ENCODE data around the gene DYNLT1. TPM values are rescaled to one million over a fixed set of nuclear protein-coding genes. Genes with fewer than 3 reads are reported as not detected.

DYNLT1 gene
- polyA plus RNA-seq, 2 donors = 168 to 183 TPM

DNA sequence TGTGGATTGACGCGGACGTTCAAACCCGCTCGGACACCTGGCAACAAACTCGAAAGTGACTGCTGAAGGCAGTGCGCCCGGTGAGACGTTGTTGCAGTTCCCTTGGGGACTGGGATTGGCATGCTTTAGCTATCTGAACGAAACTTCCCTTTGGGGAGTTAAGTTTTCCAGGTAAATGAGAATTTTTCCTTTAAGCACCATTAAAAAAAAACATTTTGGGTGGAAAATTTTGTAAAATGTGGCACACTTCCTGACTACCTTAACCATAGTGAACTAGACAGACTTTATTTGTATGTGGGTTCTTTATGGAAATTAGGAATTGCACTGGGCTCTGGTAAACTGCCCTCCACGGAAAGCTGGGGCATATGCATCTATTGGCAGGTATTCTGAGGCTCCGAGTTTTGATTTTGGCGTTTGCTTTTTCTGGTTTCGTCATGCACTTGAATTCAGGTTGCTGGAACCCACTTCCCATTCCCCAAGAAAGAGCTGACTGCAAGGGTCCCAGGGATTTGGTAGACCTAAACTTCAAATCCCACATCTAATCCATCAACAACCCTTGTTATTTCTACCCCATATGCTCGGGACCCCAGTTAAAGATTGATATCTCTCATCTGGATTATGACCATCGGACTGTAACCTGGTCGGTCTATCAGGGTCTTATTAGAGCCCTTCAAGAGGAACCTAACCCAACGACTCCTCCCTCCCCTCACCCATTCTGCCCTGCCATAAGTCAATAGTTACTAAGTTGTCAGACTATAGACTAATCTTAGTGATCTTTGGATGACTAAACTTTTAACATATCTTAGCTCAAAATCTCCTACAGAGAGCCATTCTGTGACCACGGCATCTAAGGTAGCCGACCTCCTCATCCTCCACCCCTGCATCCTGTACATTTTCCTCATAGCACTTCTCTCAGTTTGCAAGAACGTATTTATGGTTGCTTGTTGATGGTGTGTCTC is 800 bp upstream of the DYNLT1 start:
- H3K27ac ChIP-seq (ENCODE audit: low read depth in 2 of 2, low read length in 1 of 2) = peak overlapping the region; percentile 84 to 97
- H3K36me3 ChIP-seq (ENCODE audit: control insufficient read depth in 2 of 2, insufficient read depth in 2 of 2, low read length in 1 of 2) = peaks cover 0 to 4% of the 10 kb centered on the region in 2 donors
- WGBS, 2 donors = 29% methylated on average over 21 of the region's 21 CpGs
- H3K27me3 ChIP-seq (ENCODE audit: control insufficient read depth in 1 of 2, insufficient read depth in 2 of 2, low read length in 2 of 2) = no peaks in the 10 kb centered on the region
- H3K4me3 ChIP-seq (ENCODE audit: low read depth in 1 of 2, low read length in 2 of 2) = peak overlapping the region; percentile 71 to 99
- H3K9me3 ChIP-seq (ENCODE audit: control insufficient read depth in 2 of 2, insufficient read depth in 1 of 2, low read depth in 1 of 2, low read length in 1 of 2) = no peaks in the 10 kb centered on the region
- H3K4me1 ChIP-seq (ENCODE audit: control insufficient read depth in 2 of 2, insufficient read depth in 2 of 2, low read length in 1 of 2) = peaks cover 0 to 2% of the 10 kb centered on the region in 2 donors

DNA sequence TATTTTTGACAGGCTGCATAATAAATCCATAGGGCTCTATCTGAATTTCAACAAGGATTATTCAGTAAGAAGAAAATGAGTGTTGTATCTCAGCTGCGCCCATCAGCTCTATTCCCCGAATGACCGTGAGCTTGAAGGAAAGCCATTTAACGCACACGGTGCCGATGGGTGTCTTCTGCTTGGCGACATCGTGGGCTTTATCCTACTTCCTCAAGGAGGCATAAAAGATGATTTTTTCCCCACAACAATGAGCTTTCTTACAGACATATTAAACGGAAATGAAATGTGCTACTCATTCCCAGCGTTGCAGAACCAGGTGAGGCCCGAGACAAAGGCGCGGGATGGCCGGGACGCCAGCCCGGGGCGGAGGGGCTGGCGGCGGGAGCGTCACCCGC is 710 bp downstream of the DYNLT1 start:
- Histone ChIP-seq H3K27me3 (ENCODE audit: control insufficient read depth in 1 of 2, insufficient read depth in 2 of 2, low read length in 2 of 2) (no peaks in the 10 kb centered on the region), H3K4me3 (ENCODE audit: low read depth in 1 of 2, low read length in 2 of 2) (peak overlapping the region; percentile 71 to 99), H3K36me3 (ENCODE audit: control insufficient read depth in 2 of 2, insufficient read depth in 2 of 2, low read length in 1 of 2) (peaks cover 0 to 7% of the 10 kb centered on the region in 2 donors), H3K27ac (ENCODE audit: low read depth in 2 of 2, low read length in 1 of 2) (peak overlapping the region; percentile 97 to 99), H3K9me3 (ENCODE audit: control insufficient read depth in 2 of 2, insufficient read depth in 1 of 2, low read depth in 1 of 2, low read length in 1 of 2) (no peaks in the 10 kb centered on the region), H3K4me1 (ENCODE audit: control insufficient read depth in 2 of 2, insufficient read depth in 2 of 2, low read length in 1 of 2) (peaks cover 0 to 2% of the 10 kb centered on the region in 2 donors)
- 1% methylated on average over 21 of the region's 21 CpGs for WGBS, 2 donors

DNA sequence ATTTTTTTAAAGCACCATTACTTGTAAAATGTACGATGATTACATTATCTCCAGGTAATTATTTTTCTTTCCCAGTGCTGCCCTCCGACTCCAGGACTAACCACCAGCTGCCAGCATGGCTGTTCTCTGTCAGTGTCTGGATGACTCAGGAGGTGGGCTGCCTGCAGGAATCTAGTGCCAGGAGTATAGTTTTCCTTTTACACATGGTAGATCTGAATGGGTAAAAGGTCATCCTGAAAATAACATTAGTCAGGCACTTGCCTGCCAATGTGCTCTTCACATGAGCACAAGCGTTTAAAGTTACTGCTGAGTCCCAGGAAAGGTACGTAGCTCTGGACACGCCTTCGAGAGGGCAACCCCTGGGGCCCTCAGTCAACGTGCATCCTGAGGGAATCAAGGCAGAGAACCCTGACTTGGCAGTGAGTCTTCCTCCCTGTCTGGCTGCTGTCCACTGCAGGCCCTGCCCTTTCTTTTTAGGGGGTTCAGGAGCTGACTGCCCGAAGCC is 2.4 kb downstream of the DYNLT1 start:
- no peaks in the 10 kb centered on the region for H3K9me3 ChIP-seq (ENCODE audit: control insufficient read depth in 2 of 2, insufficient read depth in 1 of 2, low read depth in 1 of 2, low read length in 1 of 2)
- H3K27ac ChIP-seq (ENCODE audit: low read depth in 2 of 2, low read length in 1 of 2) = peak overlapping the region; percentile 77 to 83
- peak overlapping the region in 1 of 2 donors; percentile 12 for H3K4me3 ChIP-seq (ENCODE audit: low read depth in 1 of 2, low read length in 2 of 2)
- peaks cover 0 to 2% of the 10 kb centered on the region in 2 donors for H3K4me1 ChIP-seq (ENCODE audit: control insufficient read depth in 2 of 2, insufficient read depth in 2 of 2, low read length in 1 of 2)
- 36 to 37% methylated on average over 8 of the region's 8 CpGs for WGBS, 2 donors
- peaks cover 0 to 11% of the 10 kb centered on the region in 2 donors for H3K36me3 ChIP-seq (ENCODE audit: control insufficient read depth in 2 of 2, insufficient read depth in 2 of 2, low read length in 1 of 2)
- no peaks in the 10 kb centered on the region for H3K27me3 ChIP-seq (ENCODE audit: control insufficient read depth in 1 of 2, insufficient read depth in 2 of 2, low read length in 2 of 2)

DNA sequence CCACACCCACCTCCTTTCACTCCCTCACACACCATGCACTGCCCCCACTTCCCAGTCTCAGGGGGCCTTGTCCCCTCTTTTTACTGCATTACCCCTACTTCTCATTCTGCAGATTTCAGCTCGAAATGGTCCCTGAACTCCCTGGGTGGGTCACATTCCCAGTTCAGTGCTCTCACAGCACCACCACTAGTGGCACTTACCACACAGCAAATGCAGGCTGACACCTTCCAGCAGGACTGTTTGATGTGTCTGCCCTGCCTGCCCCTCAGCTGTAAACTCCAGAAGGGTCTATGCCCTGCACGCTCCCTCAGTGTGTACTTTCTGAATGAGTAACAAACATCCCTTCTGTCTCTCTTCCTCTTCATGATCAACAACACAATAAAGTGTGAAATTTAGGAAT is 4.0 kb downstream of the DYNLT1 start:
- Histone ChIP-seq H3K27me3 (ENCODE audit: control insufficient read depth in 1 of 2, insufficient read depth in 2 of 2, low read length in 2 of 2) (no peaks in the 10 kb centered on the region), H3K9me3 (ENCODE audit: control insufficient read depth in 2 of 2, insufficient read depth in 1 of 2, low read depth in 1 of 2, low read length in 1 of 2) (no peaks in the 10 kb centered on the region), H3K27ac (ENCODE audit: low read depth in 2 of 2, low read length in 1 of 2) (no peak overlapping the region), H3K4me1 (ENCODE audit: control insufficient read depth in 2 of 2, insufficient read depth in 2 of 2, low read length in 1 of 2) (peaks cover 0 to 2% of the 10 kb centered on the region in 2 donors), H3K36me3 (ENCODE audit: control insufficient read depth in 2 of 2, insufficient read depth in 2 of 2, low read length in 1 of 2) (peaks cover 0 to 16% of the 10 kb centered on the region in 2 donors), H3K4me3 (ENCODE audit: low read depth in 1 of 2, low read length in 2 of 2) (no peak overlapping the region)
- WGBS, 2 donors = 88 to 91% methylated on average over 2 of the region's 2 CpGs

DNA sequence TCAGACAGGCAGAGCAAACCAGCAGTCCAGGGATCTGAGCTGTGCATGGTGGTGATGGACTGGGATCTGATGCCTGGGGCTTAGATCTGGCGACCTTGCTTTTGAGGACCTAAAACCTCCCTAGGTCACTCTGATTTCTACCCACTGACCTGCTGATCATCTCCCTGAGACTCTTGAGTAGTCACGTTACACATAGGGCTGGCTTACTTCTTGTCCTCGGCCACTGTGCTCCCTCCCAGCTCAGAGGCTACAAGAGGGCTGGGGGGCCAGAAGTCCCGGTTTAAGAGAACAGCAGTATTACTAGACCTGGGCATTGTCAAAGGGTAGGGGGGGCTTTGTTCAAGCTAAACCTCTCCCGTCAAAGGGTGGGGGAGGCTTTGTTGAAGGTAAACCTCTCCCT is 5.5 kb downstream of the DYNLT1 start:
- H3K4me3 ChIP-seq (ENCODE audit: low read depth in 1 of 2, low read length in 2 of 2) = no peak overlapping the region
- H3K27ac ChIP-seq (ENCODE audit: low read depth in 2 of 2, low read length in 1 of 2) = no peak overlapping the region
- peaks cover 0 to 16% of the 10 kb centered on the region in 2 donors for H3K36me3 ChIP-seq (ENCODE audit: control insufficient read depth in 2 of 2, insufficient read depth in 2 of 2, low read length in 1 of 2)
- H3K27me3 ChIP-seq (ENCODE audit: control insufficient read depth in 1 of 2, insufficient read depth in 2 of 2, low read length in 2 of 2) = no peaks in the 10 kb centered on the region
- H3K4me1 ChIP-seq (ENCODE audit: control insufficient read depth in 2 of 2, insufficient read depth in 2 of 2, low read length in 1 of 2) = peaks cover 0 to 2% of the 10 kb centered on the region in 2 donors
- no peaks in the 10 kb centered on the region for H3K9me3 ChIP-seq (ENCODE audit: control insufficient read depth in 2 of 2, insufficient read depth in 1 of 2, low read depth in 1 of 2, low read length in 1 of 2)
- WGBS, 2 donors = 88% methylated on average over 5 of the region's 5 CpGs

DNA sequence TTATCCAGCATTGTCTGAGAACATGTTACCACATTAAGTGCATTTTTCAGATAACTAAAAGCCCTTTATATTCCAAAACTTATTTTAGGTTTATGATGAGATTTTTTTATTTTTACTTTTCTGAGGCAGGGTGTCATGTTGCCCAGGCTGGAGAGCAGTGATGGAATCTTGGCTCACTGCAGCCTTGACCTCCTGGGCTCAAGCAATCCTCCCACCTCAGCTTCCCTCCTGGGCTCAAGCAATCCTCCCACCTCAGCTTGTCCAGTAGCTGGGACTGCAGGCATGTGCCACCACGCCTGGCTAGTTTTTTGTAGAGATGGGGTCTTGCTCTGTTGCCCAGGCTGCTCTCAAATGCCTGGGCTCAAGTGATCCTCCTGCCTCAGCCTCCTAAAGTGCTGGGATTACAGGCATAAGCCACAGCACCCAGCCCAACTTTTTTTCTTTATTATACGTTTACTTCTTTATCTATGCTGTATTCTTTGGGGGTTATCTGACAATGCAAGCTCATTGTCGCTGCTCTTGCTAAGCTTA is 6.2 kb downstream of the DYNLT1 start:
- Histone ChIP-seq H3K4me1 (ENCODE audit: control insufficient read depth in 2 of 2, insufficient read depth in 2 of 2, low read length in 1 of 2) (peaks cover 0 to 2% of the 10 kb centered on the region in 2 donors), H3K4me3 (ENCODE audit: low read depth in 1 of 2, low read length in 2 of 2) (no peak overlapping the region), H3K36me3 (ENCODE audit: control insufficient read depth in 2 of 2, insufficient read depth in 2 of 2, low read length in 1 of 2) (peaks cover 0 to 16% of the 10 kb centered on the region in 2 donors), H3K9me3 (ENCODE audit: control insufficient read depth in 2 of 2, insufficient read depth in 1 of 2, low read depth in 1 of 2, low read length in 1 of 2) (no peaks in the 10 kb centered on the region), H3K27ac (ENCODE audit: low read depth in 2 of 2, low read length in 1 of 2) (no peak overlapping the region), H3K27me3 (ENCODE audit: control insufficient read depth in 1 of 2, insufficient read depth in 2 of 2, low read length in 2 of 2) (no peaks in the 10 kb centered on the region)
- WGBS, 2 donors = 73 to 90% methylated on average over 3 of the region's 3 CpGs

DNA sequence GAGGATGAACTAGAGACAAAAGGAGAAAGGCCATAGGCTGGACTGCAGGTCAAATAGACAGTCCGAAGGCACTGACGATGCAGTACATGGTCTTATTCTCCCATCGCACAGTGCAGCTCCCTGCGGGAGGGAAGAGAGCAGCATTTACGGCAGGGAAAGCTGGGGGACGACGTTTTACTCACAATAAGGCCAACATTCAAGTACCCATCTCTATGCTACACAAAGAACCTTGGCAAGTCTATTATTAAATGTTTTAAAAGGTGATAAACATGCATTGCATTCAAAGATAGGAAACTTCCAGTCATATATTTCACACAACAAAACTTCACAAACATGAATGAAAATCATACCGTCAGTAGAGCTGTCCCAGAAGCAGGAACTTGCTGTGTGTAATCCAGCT is 7.8 kb downstream of the DYNLT1 start:
- H3K27me3 ChIP-seq (ENCODE audit: control insufficient read depth in 1 of 2, insufficient read depth in 2 of 2, low read length in 2 of 2) = no peaks in the 10 kb centered on the region
- peaks cover 0 to 16% of the 10 kb centered on the region in 2 donors for H3K36me3 ChIP-seq (ENCODE audit: control insufficient read depth in 2 of 2, insufficient read depth in 2 of 2, low read length in 1 of 2)
- H3K4me1 ChIP-seq (ENCODE audit: control insufficient read depth in 2 of 2, insufficient read depth in 2 of 2, low read length in 1 of 2) = no peaks in the 10 kb centered on the region
- no peak overlapping the region for H3K27ac ChIP-seq (ENCODE audit: low read depth in 2 of 2, low read length in 1 of 2)
- no peaks in the 10 kb centered on the region for H3K9me3 ChIP-seq (ENCODE audit: control insufficient read depth in 2 of 2, insufficient read depth in 1 of 2, low read depth in 1 of 2, low read length in 1 of 2)
- 92 to 94% methylated on average over 8 of the region's 8 CpGs for WGBS, 2 donors
- H3K4me3 ChIP-seq (ENCODE audit: low read depth in 1 of 2, low read length in 2 of 2) = no peak overlapping the region

DNA sequence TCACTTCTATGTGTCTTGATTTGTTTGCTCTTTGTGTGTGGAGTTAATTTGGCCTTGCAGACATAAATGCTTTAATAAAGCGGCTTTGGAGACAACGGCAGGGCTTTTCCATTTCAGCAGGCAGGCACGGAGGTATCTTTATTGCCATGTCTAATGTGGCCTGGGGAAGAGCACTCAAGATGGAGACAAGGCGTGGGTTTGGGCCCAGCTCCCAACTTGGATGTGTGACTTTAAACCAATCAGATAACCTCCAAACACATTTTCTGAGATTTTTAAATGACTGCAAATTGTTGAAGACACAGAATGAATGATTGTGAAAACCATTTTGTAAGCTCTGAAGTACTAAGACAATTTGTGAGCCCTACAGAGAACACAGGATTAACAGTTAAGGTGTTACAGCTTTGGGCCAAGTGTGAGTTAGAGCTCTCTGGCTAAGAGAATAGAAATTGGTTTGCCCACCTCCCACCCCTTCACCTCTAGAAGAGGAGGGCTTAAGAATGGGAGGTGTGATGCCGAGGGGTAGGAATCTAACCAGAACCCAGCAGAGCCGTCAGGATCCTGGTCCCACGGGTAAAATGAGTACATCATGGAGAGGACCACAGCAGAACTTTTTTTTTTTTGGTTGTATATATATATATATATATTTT is 9.0 kb downstream of the DYNLT1 start:
- 87 to 88% methylated on average over 7 of the region's 7 CpGs for WGBS, 2 donors
- peaks cover 0 to 6% of the 10 kb centered on the region in 2 donors for H3K4me1 ChIP-seq (ENCODE audit: control insufficient read depth in 2 of 2, insufficient read depth in 2 of 2, low read length in 1 of 2)
- no peak overlapping the region for H3K27ac ChIP-seq (ENCODE audit: low read depth in 2 of 2, low read length in 1 of 2)
- H3K9me3 ChIP-seq (ENCODE audit: control insufficient read depth in 2 of 2, insufficient read depth in 1 of 2, low read depth in 1 of 2, low read length in 1 of 2) = no peaks in the 10 kb centered on the region
- H3K36me3 ChIP-seq (ENCODE audit: control insufficient read depth in 2 of 2, insufficient read depth in 2 of 2, low read length in 1 of 2) = peaks cover 0 to 14% of the 10 kb centered on the region in 2 donors
- H3K4me3 ChIP-seq (ENCODE audit: low read depth in 1 of 2, low read length in 2 of 2) = no peak overlapping the region
- H3K27me3 ChIP-seq (ENCODE audit: control insufficient read depth in 1 of 2, insufficient read depth in 2 of 2, low read length in 2 of 2) = no peaks in the 10 kb centered on the region

DNA sequence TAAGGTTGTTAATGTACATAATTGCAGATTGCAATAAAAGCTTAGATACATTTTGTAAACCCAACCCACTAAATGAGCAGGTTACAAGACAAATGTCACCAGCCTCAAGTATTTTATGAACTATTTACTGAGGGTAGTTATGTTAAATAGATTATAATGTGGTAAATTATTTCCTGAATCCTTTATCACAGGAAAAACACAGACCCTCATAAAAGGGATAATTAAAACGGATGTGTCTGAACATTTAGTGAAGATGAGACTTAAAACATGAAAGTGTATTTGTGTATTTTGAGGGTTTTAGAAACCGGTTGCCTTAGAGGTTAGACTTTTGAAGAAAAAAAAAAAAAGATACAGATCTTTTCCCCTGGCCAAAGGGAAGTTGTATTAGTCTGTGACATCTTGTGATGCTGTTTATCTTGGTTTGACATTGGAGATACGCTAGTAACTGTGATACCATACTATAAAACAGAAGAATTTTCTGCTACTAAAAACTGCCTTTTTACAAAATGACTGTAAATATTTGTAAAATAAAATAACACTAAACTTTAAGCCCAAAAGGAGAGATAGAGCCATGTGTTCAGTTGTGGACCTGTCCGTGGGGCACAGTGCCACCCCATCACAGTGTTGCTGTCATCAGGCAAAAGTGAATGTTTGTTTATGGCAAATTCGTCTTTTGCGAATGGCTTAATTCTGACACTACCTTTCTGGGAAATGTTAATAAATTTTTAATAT is 9.7 kb downstream of the DYNLT1 start:
- 73 to 76% methylated on average over 6 of the region's 6 CpGs for WGBS, 2 donors

More for the DNA sequence above, 9.7 kb downstream of the DYNLT1 start:
- no peak overlapping the region for H3K27ac ChIP-seq (ENCODE audit: low read depth in 2 of 2, low read length in 1 of 2)
- no peak overlapping the region for H3K4me3 ChIP-seq (ENCODE audit: low read depth in 1 of 2, low read length in 2 of 2)
- peaks cover 0 to 6% of the 10 kb centered on the region in 2 donors for H3K4me1 ChIP-seq (ENCODE audit: control insufficient read depth in 2 of 2, insufficient read depth in 2 of 2, low read length in 1 of 2)
- no peaks in the 10 kb centered on the region for H3K9me3 ChIP-seq (ENCODE audit: control insufficient read depth in 2 of 2, insufficient read depth in 1 of 2, low read depth in 1 of 2, low read length in 1 of 2)
- peaks cover 0 to 11% of the 10 kb centered on the region in 2 donors for H3K36me3 ChIP-seq (ENCODE audit: control insufficient read depth in 2 of 2, insufficient read depth in 2 of 2, low read length in 1 of 2)
- no peaks in the 10 kb centered on the region for H3K27me3 ChIP-seq (ENCODE audit: control insufficient read depth in 1 of 2, insufficient read depth in 2 of 2, low read length in 2 of 2)

All from esophagus (tissue), 2 donors.